Right forelimb (tissue), 1 donor: ENCODE data around the gene RETN.

Source experiments
- DNase-seq: peaks from one replicate; pipeline ENCODE4 v3.0.0-alpha.2; 2018

The RETN gene

GRCh38 chr19:7709932-7710460 is 41.1 kb downstream of the RETN start:
- no peak for DNase-seq

GRCh38 chr19:7710616-7711015 is 41.8 kb downstream of the RETN start:
- no peak for DNase-seq

GRCh38 chr19:7715671-7716070 is 46.8 kb downstream of the RETN start:
- DNase-seq = no peak

- DNase-seq = no peak
Measured at GRCh38 chr19:7716762-7717161, 47.9 kb downstream of the RETN start.

GRCh38 chr19:7718668-7719067 is 49.8 kb downstream of the RETN start:
- no peak for DNase-seq
